Liver (tissue), 9 donors: Measurements from ENCODE around the gene FAM3B. TPM values are rescaled to one million over a fixed set of nuclear protein-coding genes. Genes with fewer than 3 reads are reported as not detected.

ENCODE experiments used
- DNase-seq: peaks from one replicate; pipeline ENCODE4 v3.0.0-alpha.2; 2017; ENCODE audit warnings: low spot score
- H3K27ac ChIP-seq, 2 donors: one replicate each; pipeline ENCODE4 v1.7.0; 2013; ENCODE audit warnings: inconsistent platforms in 2 of 2, low read length in 2 of 2, control low read depth in 1 of 2, low read depth in 1 of 2, mild to moderate bottlenecking in 1 of 2
- H3K27me3 ChIP-seq, 4 donors: one replicate each; pipeline versions ENCODE4 v1.6.1 to v1.7.0; 2013; ENCODE audit warnings: low read length in 3 of 4, inconsistent platforms in 1 of 4, mild to moderate bottlenecking in 1 of 4, moderate library complexity in 1 of 4; ENCODE audit not compliant: control insufficient read depth in 4 of 4, insufficient read depth in 4 of 4
- H3K36me3 ChIP-seq, 4 donors: one replicate each; pipeline versions ENCODE4 v1.6.1 to v1.7.0; 2013; ENCODE audit warnings: low read length in 3 of 4, mild to moderate bottlenecking in 3 of 4, low read depth in 1 of 4, moderate library complexity in 1 of 4; ENCODE audit not compliant: control insufficient read depth in 4 of 4, insufficient read depth in 3 of 4
- H3K4me1 ChIP-seq, 4 donors: one replicate each; pipeline versions ENCODE4 v1.6.1 to v1.7.0; 2013; ENCODE audit warnings: low read length in 3 of 4, mild to moderate bottlenecking in 3 of 4, moderate library complexity in 1 of 4; ENCODE audit not compliant: control insufficient read depth in 4 of 4, insufficient read depth in 4 of 4
- H3K4me3 ChIP-seq, 3 donors: one replicate each; pipeline versions ENCODE4 v1.6.1 to v1.7.0; 2013; ENCODE audit warnings: low read length in 3 of 3, control low read depth in 1 of 3, low read depth in 1 of 3, mild to moderate bottlenecking in 1 of 3
- H3K9ac ChIP-seq, 2 donors: one replicate each; pipeline ENCODE4 v1.7.0; 2013; ENCODE audit warnings: low read length in 2 of 2, mild to moderate bottlenecking in 2 of 2, moderate library complexity in 2 of 2, control low read depth in 1 of 2, low read depth in 1 of 2
- H3K9me3 ChIP-seq, 4 donors: one replicate each; pipeline versions ENCODE4 v1.6.1 to v1.7.0; 2013; ENCODE audit warnings: low read length in 3 of 4; ENCODE audit not compliant: control insufficient read depth in 4 of 4
- ATF3 ChIP-seq: IDR thresholded peaks from 2 replicates; pipeline ENCODE4 v1.6.1; 2016; ENCODE audit warnings: antibody characterized with exemption
- FOXA1 ChIP-seq: IDR thresholded peaks from 2 replicates; pipeline ENCODE4 v1.6.1; 2016; ENCODE audit warnings: antibody characterized with exemption
- FOXA2 ChIP-seq: IDR thresholded peaks from 2 replicates; pipeline ENCODE4 v1.6.1; 2016; ENCODE audit warnings: antibody characterized with exemption
- GABPA ChIP-seq, 2 donors: IDR thresholded peaks in 1 of 2; conservative IDR thresholded peaks in 1 of 2; 2 replicates each; pipeline ENCODE4 v1.6.1; 2016; ENCODE audit warnings: antibody characterized with exemption in 2 of 2, mild to moderate bottlenecking in 1 of 2, moderate library complexity in 1 of 2
- HNF4A ChIP-seq, 2 donors: conservative IDR thresholded peaks; 2 replicates each; pipeline ENCODE4 v1.6.1; 2016; ENCODE audit warnings: antibody characterized with exemption in 2 of 2, mild to moderate bottlenecking in 2 of 2
- JUND ChIP-seq, 2 donors: IDR thresholded peaks; 2 replicates each; pipeline ENCODE4 v1.6.1; 2016; ENCODE audit warnings: antibody characterized with exemption in 2 of 2
- MAX ChIP-seq: IDR thresholded peaks from 2 replicates; pipeline ENCODE4 v1.6.1; 2016; ENCODE audit warnings: antibody characterized with exemption
- NR2F2 ChIP-seq: IDR thresholded peaks from 2 replicates; pipeline ENCODE4 v1.6.1; 2016; ENCODE audit warnings: antibody characterized with exemption
- RAD21 ChIP-seq, 2 donors: IDR thresholded peaks; 2 replicates each; pipeline ENCODE4 v1.6.1; 2016; ENCODE audit warnings: antibody characterized with exemption in 2 of 2, mild to moderate bottlenecking in 2 of 2
- REST ChIP-seq: IDR thresholded peaks from 2 replicates; pipeline ENCODE4 v1.6.1; 2016; ENCODE audit warnings: antibody characterized with exemption, mild to moderate bottlenecking
- RXRA ChIP-seq, 2 donors: IDR thresholded peaks; 2 replicates each; pipeline ENCODE4 v1.6.1; 2017 to 2018; ENCODE audit warnings: antibody characterized with exemption in 2 of 2, mild to moderate bottlenecking in 1 of 2
- SP1 ChIP-seq: IDR thresholded peaks from 2 replicates; pipeline ENCODE4 v1.6.1; 2018; ENCODE audit warnings: antibody characterized with exemption, mild to moderate bottlenecking
- TAF1 ChIP-seq: conservative IDR thresholded peaks from 2 replicates; pipeline ENCODE4 v1.6.1; 2016; ENCODE audit warnings: antibody characterized with exemption, mild to moderate bottlenecking
- YY1 ChIP-seq: IDR thresholded peaks from 2 replicates; pipeline ENCODE4 v1.6.1; 2016; ENCODE audit warnings: antibody characterized with exemption, mild to moderate bottlenecking
- ZBTB33 ChIP-seq: IDR thresholded peaks from 2 replicates; pipeline ENCODE4 v1.6.1; 2016; ENCODE audit warnings: antibody characterized with exemption
- WGBS: extraction: QIAGEN DNeasy Blood & Tissue Kit; methylation state at CpG from one replicate; pipeline ENCODE4 v1.1.7; 2013; 5-methylcytosine and 5-hydroxymethylcytosine counted together
- polyA plus RNA-seq, 2 donors: library from polyadenylated mRNA; stranded (reverse) in 1 of 2; unstranded in 1 of 2; fragments of 200-250 nt in 1 of 2; fragments of >200 nt in 1 of 2; fragmentation: Nextera tagmentation in 1 of 2; extraction: Ambion mirVana in 1 of 2; gene quantifications; one replicate each; pipeline versions ENCODE4 v1.2.1 to v1.2.3, GENCODE V29; 2013 to 2015
- total RNA-seq, 2 donors: library from RNA; depleted of rRNA; stranded (reverse); fragments of >200 nt; gene quantifications; one replicate each; pipeline ENCODE4 v1.2.3, GENCODE V29; 2014
- donor health status: healthy.
- donor health status: healthy.
- donor health status: healthy.
- donor health status: healthy.
- donor health status: healthy.

The FAM3B gene
- total and polyA plus RNA-seq, 4 donors: 0.72 to 18.2 (median 3.4) TPM

GRCh38 chr21:41402231-41402630 lies 85.6 kb downstream of the FAM3B start:
- Histone ChIP-seq H3K9me3 (no peaks in the 10 kb centered on the region), H3K36me3 (peaks cover 0 to 2% (median 0%) of the 10 kb centered on the region in 4 donors), H3K4me1 (no peaks in the 10 kb centered on the region), H3K27me3 (no peaks in the 10 kb centered on the region), H3K9ac (no peak overlapping the region), H3K4me3 (no peak overlapping the region), H3K27ac (no peak overlapping the region)
- WGBS: 93% methylated on average over 11 of the region's 11 CpGs
- no peak for TF ChIP-seq FOXA2
- no peak for TF ChIP-seq SP1
- TF ChIP-seq GABPA (IDR thresholded peaks at IDR 0.05 in 1 of 2, conservative IDR thresholded peaks at IDR 0.05 in 1 of 2): no peak
- DNase-seq: no peak

GRCh38 chr21:41402796-41403195 lies 86.2 kb downstream of the FAM3B start:
- WGBS: 94% methylated on average over 10 of the region's 10 CpGs
- H3K27ac ChIP-seq: no peak overlapping the region
- DNase-seq: no peak
- H3K4me1 ChIP-seq: no peaks in the 10 kb centered on the region
- no peak overlapping the region for H3K9ac ChIP-seq
- no peaks in the 10 kb centered on the region for H3K9me3 ChIP-seq
- TF ChIP-seq SP1 (no peak), RAD21 (IDR thresholded peaks at IDR 0.05) (no peak), YY1 (no peak), RXRA (IDR thresholded peaks at IDR 0.05) (no peak), MAX (no peak), FOXA1 (no peak), GABPA (IDR thresholded peaks at IDR 0.05 in 1 of 2, conservative IDR thresholded peaks at IDR 0.05 in 1 of 2) (no peak), ZBTB33 (no peak), REST (no peak), FOXA2 (no peak)
- no peak overlapping the region for H3K4me3 ChIP-seq
- H3K27me3 ChIP-seq: no peaks in the 10 kb centered on the region
- peaks cover 0 to 2% (median 0%) of the 10 kb centered on the region in 4 donors for H3K36me3 ChIP-seq

GRCh38 chr21:41403331-41403730 lies 86.7 kb downstream of the FAM3B start:
- no peak overlapping the region for H3K27ac ChIP-seq
- no peak for DNase-seq
- H3K4me1 ChIP-seq: no peaks in the 10 kb centered on the region
- no peak overlapping the region for H3K4me3 ChIP-seq
- H3K9me3 ChIP-seq: no peaks in the 10 kb centered on the region
- 95% methylated on average over 9 of the region's 9 CpGs for WGBS
- no peak overlapping the region for H3K9ac ChIP-seq
- H3K36me3 ChIP-seq: peaks cover 0 to 2% (median under 1%) of the 10 kb centered on the region in 4 donors
- no peaks in the 10 kb centered on the region for H3K27me3 ChIP-seq
- TF ChIP-seq MAX: no peak
- no peak for TF ChIP-seq FOXA1
- TF ChIP-seq FOXA2: no peak
- no peak for TF ChIP-seq NR2F2
- no peak for TF ChIP-seq REST
- TF ChIP-seq TAF1: no peak
- TF ChIP-seq RAD21 (IDR thresholded peaks at IDR 0.05): no peak
- no peak for TF ChIP-seq YY1
- no peak for TF ChIP-seq HNF4A (conservative IDR thresholded peaks at IDR 0.05)
- no peak for TF ChIP-seq ATF3
- no peak for TF ChIP-seq ZBTB33
- no peak for TF ChIP-seq JUND (IDR thresholded peaks at IDR 0.05)
